Coronary artery (tissue), 2 donors: Measurements from ENCODE around the gene RPS3.

Experiments
- DNase-seq: peaks from one replicate; pipeline ENCODE4 v3.0.0-alpha.2; 2017; ENCODE audit warnings: low spot score
- H3K27ac ChIP-seq, 2 donors: fragments of 200-600 bp; sonication (generic); one replicate each; pipeline ENCODE4 v1.5.1; 2016 to 2019
- H3K4me3 ChIP-seq: fragments of 200-600 bp; sonication (generic); 2 replicates; pipeline ENCODE4 v1.5.1; 2016; ENCODE audit warnings: mild to moderate bottlenecking, moderate library complexity
- CTCF ChIP-seq: fragments of 200-600 bp; sonication (generic); IDR thresholded peaks from one replicate; pipeline ENCODE4 v1.5.1; 2019; ENCODE audit warnings: antibody characterized with exemption

Gene RPS3

GRCh38 chr11:75436806-75437205 is 37.5 kb downstream of the RPS3 start:
- no peak for DNase-seq
- TF ChIP-seq CTCF = no peak
- Histone ChIP-seq H3K27ac (no peak overlapping the region), H3K4me3 (no peak overlapping the region)

- no peak overlapping the region for H3K27ac ChIP-seq
- TF ChIP-seq CTCF = no peak
- no peak for DNase-seq
Measured at GRCh38 chr11:75437966-75438659, 38.8 kb downstream of the RPS3 start.

GRCh38 chr11:75439026-75439425 is 39.7 kb downstream of the RPS3 start:
- no peak for DNase-seq
- no peak for TF ChIP-seq CTCF

More at GRCh38 chr11:75437966-75438659, 38.8 kb downstream of the RPS3 start:
- no peak overlapping the region for H3K4me3 ChIP-seq

GRCh38 chr11:75439495-75440120 is 40.3 kb downstream of the RPS3 start:
- DNase-seq = no peak
- Histone ChIP-seq H3K4me3 (no peak overlapping the region), H3K27ac (no peak overlapping the region)
- TF ChIP-seq CTCF = no peak

More at GRCh38 chr11:75439026-75439425, 39.7 kb downstream of the RPS3 start:
- no peak overlapping the region for H3K27ac ChIP-seq
- H3K4me3 ChIP-seq = no peak overlapping the region

- H3K27ac ChIP-seq = no peak overlapping the region
- H3K4me3 ChIP-seq = no peak overlapping the region
- DNase-seq = no peak
- TF ChIP-seq CTCF = no peak
Measured at GRCh38 chr11:75440960-75441803, 41.9 kb downstream of the RPS3 start.

- no peak for TF ChIP-seq CTCF
- DNase-seq = no peak
- H3K27ac ChIP-seq = no peak overlapping the region
- H3K4me3 ChIP-seq = no peak overlapping the region
Measured at GRCh38 chr11:75441804-75442132, 42.5 kb downstream of the RPS3 start.
